HFFc6 (cell line): Measurements from ENCODE around the gene PTGFRN. TPM values are rescaled to one million over a fixed set of nuclear protein-coding genes. Genes with fewer than 3 reads are reported as not detected.

Experiments
- DNase-seq: peaks from one replicate; pipeline ENCODE4 v3.0.0-alpha.2; 2018
- H3K27ac Mint-ChIP-seq: 2 replicates; pipeline ENCODE4 v1.8.0; 2020; ENCODE audit warnings: mild to moderate bottlenecking, mixed read lengths
- H3K27me3 Mint-ChIP-seq: 2 replicates; pipeline ENCODE4 v1.8.0; 2021; ENCODE audit warnings: mild to moderate bottlenecking, moderate library complexity, mixed read lengths; ENCODE audit not compliant: insufficient read depth
- H3K36me3 Mint-ChIP-seq: 2 replicates; pipeline ENCODE4 v1.8.0; 2021; ENCODE audit warnings: low read depth, mixed read lengths
- H3K4me1 Mint-ChIP-seq: 2 replicates; pipeline ENCODE4 v1.8.0; 2020; ENCODE audit warnings: low read depth, mixed read lengths
- H3K4me3 Mint-ChIP-seq: 2 replicates; pipeline ENCODE4 v1.8.0; 2020; ENCODE audit warnings: mild to moderate bottlenecking, moderate library complexity, mixed read lengths
- H3K9me3 Mint-ChIP-seq: 2 replicates; pipeline ENCODE4 v1.8.0; 2020; ENCODE audit warnings: mild to moderate bottlenecking, mixed read lengths
- total RNA-seq, 6 experiments: library from RNA; stranded (reverse); fragmentation: NEBNext Ultra II Directional; extraction: Animal tissue kit (Norgen Biotek cat#: 25700); gene quantifications; 2 replicates in 1 of 6; 3 replicates in 5 of 6; pipeline ENCODE4 v1.2.3, GENCODE V29; 2021
- TF ChIP-seq, protein P1 (sequence below): fragments of 200-600 bp; sonication (generic); IDR thresholded peaks from 2 replicates; pipeline ENCODE4 v1.5.0; 2021; ENCODE audit warnings: antibody characterized with exemption, mild to moderate bottlenecking

Gene PTGFRN
- total RNA-seq, 6 experiments from 2014 or later, result 0.14 TPM; not detected in 5

- Mint-ChIP-seq H3K4me3 (no peak overlapping the region), H3K9me3 (no peaks in the 10 kb centered on the region), H3K36me3 (no peaks in the 10 kb centered on the region), H3K27me3 (no peaks in the 10 kb centered on the region; the same call in 1 of the 2 replicates), H3K4me1 (no peaks in the 10 kb centered on the region), H3K27ac (no peak overlapping the region)
- DNase-seq, result no peak
- TF ChIP-seq, protein P1, sequence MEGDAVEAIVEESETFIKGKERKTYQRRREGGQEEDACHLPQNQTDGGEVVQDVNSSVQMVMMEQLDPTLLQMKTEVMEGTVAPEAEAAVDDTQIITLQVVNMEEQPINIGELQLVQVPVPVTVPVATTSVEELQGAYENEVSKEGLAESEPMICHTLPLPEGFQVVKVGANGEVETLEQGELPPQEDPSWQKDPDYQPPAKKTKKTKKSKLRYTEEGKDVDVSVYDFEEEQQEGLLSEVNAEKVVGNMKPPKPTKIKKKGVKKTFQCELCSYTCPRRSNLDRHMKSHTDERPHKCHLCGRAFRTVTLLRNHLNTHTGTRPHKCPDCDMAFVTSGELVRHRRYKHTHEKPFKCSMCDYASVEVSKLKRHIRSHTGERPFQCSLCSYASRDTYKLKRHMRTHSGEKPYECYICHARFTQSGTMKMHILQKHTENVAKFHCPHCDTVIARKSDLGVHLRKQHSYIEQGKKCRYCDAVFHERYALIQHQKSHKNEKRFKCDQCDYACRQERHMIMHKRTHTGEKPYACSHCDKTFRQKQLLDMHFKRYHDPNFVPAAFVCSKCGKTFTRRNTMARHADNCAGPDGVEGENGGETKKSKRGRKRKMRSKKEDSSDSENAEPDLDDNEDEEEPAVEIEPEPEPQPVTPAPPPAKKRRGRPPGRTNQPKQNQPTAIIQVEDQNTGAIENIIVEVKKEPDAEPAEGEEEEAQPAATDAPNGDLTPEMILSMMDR, result no peak
Measured at GRCh38 chr1:116914667-116915066, 5.0 kb downstream of the PTGFRN start.

- TF ChIP-seq, protein P1, result no peak
- H3K36me3 Mint-ChIP-seq, result no peaks in the 10 kb centered on the region
- peaks cover 4% of the 10 kb centered on the region for H3K27me3 Mint-ChIP-seq
- no peak overlapping the region for H3K4me3 Mint-ChIP-seq
- no peaks in the 10 kb centered on the region for H3K4me1 Mint-ChIP-seq
- no peaks in the 10 kb centered on the region for H3K9me3 Mint-ChIP-seq
- no peak overlapping the region for H3K27ac Mint-ChIP-seq
- DNase-seq, result no peak
Measured at GRCh38 chr1:116915086-116915661, 5.5 kb downstream of the PTGFRN start.

DNA sequence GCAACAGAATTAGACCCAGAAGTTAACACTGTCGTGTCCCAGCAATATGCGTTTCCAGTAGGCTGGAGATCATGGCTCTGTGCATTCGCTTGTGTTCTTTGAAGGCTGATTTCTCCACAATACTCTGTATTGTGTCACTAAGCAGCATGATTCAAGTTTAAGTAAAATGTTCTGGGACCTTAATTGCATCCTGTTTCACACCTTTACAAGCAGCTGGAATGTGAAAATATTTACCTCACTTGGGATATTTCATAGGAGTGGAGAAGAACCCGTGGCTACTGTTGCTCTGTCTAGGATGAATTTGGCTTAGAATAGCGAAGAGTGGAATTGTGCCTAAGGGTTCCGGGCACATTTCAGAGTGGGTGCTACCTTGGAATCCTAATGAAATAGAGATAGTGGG is 6.3 kb downstream of the PTGFRN start:
- peaks cover 5% of the 10 kb centered on the region for H3K27me3 Mint-ChIP-seq
- no peak overlapping the region for H3K27ac Mint-ChIP-seq

GRCh38 chr1:116916533-116917445 is 7.1 kb downstream of the PTGFRN start:
- Mint-ChIP-seq H3K9me3 (no peaks in the 10 kb centered on the region), H3K36me3 (no peaks in the 10 kb centered on the region), H3K4me3 (no peak overlapping the region), H3K27ac (no peak overlapping the region), H3K27me3 (peaks cover 10% of the 10 kb centered on the region), H3K4me1 (no peaks in the 10 kb centered on the region)
- TF ChIP-seq, protein P1, result no peak
- no peak for DNase-seq

More for the DNA sequence above, 6.3 kb downstream of the PTGFRN start:
- Mint-ChIP-seq H3K36me3 (no peaks in the 10 kb centered on the region), H3K4me3 (no peak overlapping the region), H3K9me3 (no peaks in the 10 kb centered on the region), H3K4me1 (no peaks in the 10 kb centered on the region)
- DNase-seq, result no peak
- TF ChIP-seq, protein P1, result no peak

DNA sequence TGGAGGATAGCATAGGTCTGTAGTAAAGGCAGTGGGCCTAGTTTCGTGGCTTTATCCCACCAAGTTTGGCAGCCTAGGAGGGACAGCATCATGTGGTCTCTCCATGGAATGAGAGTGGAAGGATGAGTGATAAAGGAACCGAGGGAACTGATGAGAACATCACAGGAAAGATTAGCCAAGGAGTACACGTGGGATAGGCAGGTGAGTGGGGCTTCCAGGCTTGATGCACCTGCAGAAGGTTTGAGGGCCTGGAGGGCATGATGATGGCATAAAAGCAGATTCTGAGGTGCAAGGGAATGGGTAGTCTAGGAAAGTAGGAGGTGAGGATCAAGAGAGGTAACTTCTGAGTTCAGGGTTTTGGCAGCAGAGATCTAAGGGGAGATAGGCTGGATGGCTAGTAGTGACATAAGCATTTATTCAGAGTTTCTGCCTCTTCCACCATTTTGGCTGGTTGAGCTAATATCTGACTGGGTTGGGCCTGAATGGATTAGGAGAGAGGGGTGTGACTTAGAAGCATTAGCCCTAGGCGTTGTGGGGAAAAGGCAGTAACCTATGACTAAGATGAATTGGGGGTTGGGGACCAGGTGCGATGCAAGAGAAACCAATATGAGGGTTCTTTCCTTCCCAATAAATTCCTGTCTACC is 9.1 kb downstream of the PTGFRN start:
- Mint-ChIP-seq H3K4me3 (no peak overlapping the region), H3K27ac (no peak overlapping the region), H3K9me3 (no peaks in the 10 kb centered on the region), H3K36me3 (no peaks in the 10 kb centered on the region), H3K4me1 (no peaks in the 10 kb centered on the region), H3K27me3 (peaks cover 12% of the 10 kb centered on the region)
- DNase-seq, result no peak
- TF ChIP-seq, protein P1, result no peak
